ENCODE measurements around the gene MATN1.

Gene MATN1

GRCh38 chr1:30712583-30712982 lies 10.8 kb downstream of the MATN1 start:
- Histone ChIP-seq H3K79me2 (ENCODE audit: insufficient read depth, low read length) (no peaks in the 10 kb centered on the region), H3F3A (ENCODE audit: low read depth) (no peaks in the 10 kb centered on the region), H3K4me1 (ENCODE audit: insufficient read depth, low read length, poor library complexity, severe bottlenecking) (no peaks in the 10 kb centered on the region), H3K9me3 (ENCODE audit: insufficient read depth, low read depth, low read length) (peaks cover 8% of the 10 kb centered on the region; the same call in 1 of the 2 replicates), H3K9ac (ENCODE audit: low read depth, low read length, poor library complexity, severe bottlenecking) (no peak overlapping the region), H3K27me3 (ENCODE audit: insufficient read depth, low read length, poor library complexity, severe bottlenecking) (no peaks in the 10 kb centered on the region), H4K20me1 (ENCODE audit: insufficient read depth, low read length, poor library complexity, severe bottlenecking) (no peaks in the 10 kb centered on the region), H3K4me3 (ENCODE audit: low read length, poor library complexity, severe bottlenecking) (no peak overlapping the region), H3K4me2 (ENCODE audit: low read depth, low read length, poor library complexity, severe bottlenecking) (no peak overlapping the region), H3K36me3 (ENCODE audit: insufficient read depth, low read length) (no peaks in the 10 kb centered on the region), H3K9me2 (replicated peaks; ENCODE audit: low read depth, low read length) (no peaks in the 10 kb centered on the region), H2AFZ (ENCODE audit: low read length) (no peak overlapping the region)
- TF ChIP-seq EZH2phosphoT487 (IDR thresholded peaks at IDR 0.05; ENCODE audit: borderline replicate concordance) (no peak), CTCF (conservative IDR thresholded peaks at IDR 0.05; ENCODE audit: low read length) (no peak)

- H3F3A ChIP-seq (ENCODE audit: low read depth) = no peaks in the 10 kb centered on the region
Observed at GRCh38 chr1:30710407-30710806, 13.0 kb downstream of the MATN1 start.

GRCh38 chr1:30708361-30708728 lies 15.0 kb downstream of the MATN1 start:
- TF ChIP-seq CTCF (conservative IDR thresholded peaks at IDR 0.05; ENCODE audit: low read length) (no peak), EZH2phosphoT487 (IDR thresholded peaks at IDR 0.05; ENCODE audit: borderline replicate concordance) (no peak)
- H3K4me2 ChIP-seq (ENCODE audit: low read depth, low read length, poor library complexity, severe bottlenecking) = no peak overlapping the region
- H3K9ac ChIP-seq (ENCODE audit: low read depth, low read length, poor library complexity, severe bottlenecking) = no peak overlapping the region

More at GRCh38 chr1:30710407-30710806, 13.0 kb downstream of the MATN1 start:
- H3K4me3 ChIP-seq (ENCODE audit: low read length, poor library complexity, severe bottlenecking) = no peak overlapping the region
- no peaks in the 10 kb centered on the region for H3K27me3 ChIP-seq (ENCODE audit: insufficient read depth, low read length, poor library complexity, severe bottlenecking)
- H3K9me2 ChIP-seq (replicated peaks; ENCODE audit: low read depth, low read length) = no peaks in the 10 kb centered on the region
- H4K20me1 ChIP-seq (ENCODE audit: insufficient read depth, low read length, poor library complexity, severe bottlenecking) = no peaks in the 10 kb centered on the region
- TF ChIP-seq CTCF (conservative IDR thresholded peaks at IDR 0.05; ENCODE audit: low read length) (no peak), EZH2phosphoT487 (IDR thresholded peaks at IDR 0.05; ENCODE audit: borderline replicate concordance) (no peak)
- H3K79me2 ChIP-seq (ENCODE audit: insufficient read depth, low read length) = no peaks in the 10 kb centered on the region
- H3K9ac ChIP-seq (ENCODE audit: low read depth, low read length, poor library complexity, severe bottlenecking) = no peak overlapping the region
- peaks cover 3% of the 10 kb centered on the region; the same call in 1 of the 2 replicates for H3K9me3 ChIP-seq (ENCODE audit: insufficient read depth, low read depth, low read length)
- no peak overlapping the region for H3K4me2 ChIP-seq (ENCODE audit: low read depth, low read length, poor library complexity, severe bottlenecking)
- H3K36me3 ChIP-seq (ENCODE audit: insufficient read depth, low read length) = no peaks in the 10 kb centered on the region
- no peak overlapping the region for H2AFZ ChIP-seq (ENCODE audit: low read length)
- H3K4me1 ChIP-seq (ENCODE audit: insufficient read depth, low read length, poor library complexity, severe bottlenecking) = no peaks in the 10 kb centered on the region

More at GRCh38 chr1:30708361-30708728, 15.0 kb downstream of the MATN1 start:
- Histone ChIP-seq H3K9me2 (replicated peaks; ENCODE audit: low read depth, low read length) (no peaks in the 10 kb centered on the region), H4K20me1 (ENCODE audit: insufficient read depth, low read length, poor library complexity, severe bottlenecking) (no peaks in the 10 kb centered on the region), H3K36me3 (ENCODE audit: insufficient read depth, low read length) (no peaks in the 10 kb centered on the region), H3K4me1 (ENCODE audit: insufficient read depth, low read length, poor library complexity, severe bottlenecking) (no peaks in the 10 kb centered on the region), H2AFZ (ENCODE audit: low read length) (no peak overlapping the region), H3F3A (ENCODE audit: low read depth) (no peaks in the 10 kb centered on the region), H3K79me2 (ENCODE audit: insufficient read depth, low read length) (no peaks in the 10 kb centered on the region), H3K4me3 (ENCODE audit: low read length, poor library complexity, severe bottlenecking) (no peak overlapping the region), H3K27me3 (ENCODE audit: insufficient read depth, low read length, poor library complexity, severe bottlenecking) (no peaks in the 10 kb centered on the region), H3K9me3 (ENCODE audit: insufficient read depth, low read depth, low read length) (no peaks in the 10 kb centered on the region)

All from Loucy (cell line).